ENCODE data around the gene CPPED1.
"Not testable (repeated sequence)": the region's sequence is repeated elsewhere in the genome, so short reads cannot be mapped to it uniquely, and the experiment has no call there.

The CPPED1 gene

GRCh38 chr16:12803203-12804093 is at the start of gene CPPED1:
Gene CPPED1 (minus strand): TSS chr16:12803887. CDS start chr16:12803776, 111 bp downstream.
- DNase-seq, result peak; percentile 94

GRCh38 chr16:12850186-12850585 is 46.5 kb upstream of the CPPED1 start:
- no peak for DNase-seq

- DNase-seq, result no peak
Observed at GRCh38 chr16:12846592-12846991, 42.9 kb upstream of the CPPED1 start.

GRCh38 chr16:12845282-12845681 is 41.6 kb upstream of the CPPED1 start:
- DNase-seq, result no peak

GRCh38 chr16:12837756-12838155 is 34.1 kb upstream of the CPPED1 start:
- no peak for DNase-seq

GRCh38 chr16:12837291-12837690 is 33.6 kb upstream of the CPPED1 start:
- DNase-seq, result no peak

GRCh38 chr16:12833926-12834325 is 30.2 kb upstream of the CPPED1 start:
- no peak for DNase-seq

- DNase-seq, result no peak
Observed at GRCh38 chr16:12829096-12829888, 25.6 kb upstream of the CPPED1 start.

GRCh38 chr16:12828206-12828605 is 24.5 kb upstream of the CPPED1 start:
- DNase-seq, result no peak

- peak; percentile 14 for DNase-seq
Observed at GRCh38 chr16:12826559-12826958, 22.9 kb upstream of the CPPED1 start.

GRCh38 chr16:12819126-12820117 is 15.7 kb upstream of the CPPED1 start:
- peak; percentile 84 for DNase-seq

- DNase-seq, result no peak
Observed at GRCh38 chr16:12818326-12818725, 14.6 kb upstream of the CPPED1 start.

GRCh38 chr16:12816791-12817214 is 13.1 kb upstream of the CPPED1 start:
- DNase-seq, result not testable (repeated sequence)

GRCh38 chr16:12815361-12815760 is 11.7 kb upstream of the CPPED1 start:
- peak; percentile 12 for DNase-seq

- not testable (repeated sequence) for DNase-seq
Observed at GRCh38 chr16:12813734-12814133, 10.0 kb upstream of the CPPED1 start.

- DNase-seq, result not testable (repeated sequence)
Observed at GRCh38 chr16:12813321-12813720, 9.6 kb upstream of the CPPED1 start.

- DNase-seq, result no peak
Observed at GRCh38 chr16:12811441-12812383, 8.0 kb upstream of the CPPED1 start.

- no peak for DNase-seq
Observed at GRCh38 chr16:12805066-12805465, 1.4 kb upstream of the CPPED1 start.

GRCh38 chr16:12804395-12804794 is 708 bp upstream of the CPPED1 start:
- peak; percentile 12 for DNase-seq

GRCh38 chr16:12802661-12803060 is 1.0 kb downstream of the CPPED1 start:
- DNase-seq, result no peak

- DNase-seq, result no peak
Observed at GRCh38 chr16:12802048-12802447, 1.6 kb downstream of the CPPED1 start.
